ENCODE measurements around the gene ST8SIA5. TPM values are rescaled to one million over a fixed set of nuclear protein-coding genes. Genes with fewer than 3 reads are reported as not detected.

ST8SIA5 gene
- polyA plus RNA-seq, 3 donors: not detected

DNA sequence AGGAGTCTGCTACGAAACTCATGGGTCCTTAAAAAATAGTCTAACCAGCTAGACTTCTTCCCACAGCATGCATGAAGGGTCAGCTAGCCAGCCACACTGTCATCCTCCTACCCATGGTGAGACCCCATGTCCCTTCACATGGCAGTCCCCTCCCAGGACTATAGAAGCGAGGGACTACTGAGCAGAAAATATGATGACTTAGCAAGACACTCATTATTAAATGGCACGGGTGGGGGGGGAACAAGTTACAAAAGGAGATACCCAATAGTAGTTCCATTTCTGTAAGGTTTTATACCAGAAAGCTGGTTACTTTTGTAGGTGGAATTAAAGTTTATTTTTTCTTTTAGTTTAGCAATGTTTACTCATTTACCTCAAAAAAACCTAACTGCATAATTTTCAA, 31.5 kb downstream of the ST8SIA5 start:
- H3K27ac Mint-ChIP-seq: no peak overlapping the region
- TF ChIP-seq, protein P1, sequence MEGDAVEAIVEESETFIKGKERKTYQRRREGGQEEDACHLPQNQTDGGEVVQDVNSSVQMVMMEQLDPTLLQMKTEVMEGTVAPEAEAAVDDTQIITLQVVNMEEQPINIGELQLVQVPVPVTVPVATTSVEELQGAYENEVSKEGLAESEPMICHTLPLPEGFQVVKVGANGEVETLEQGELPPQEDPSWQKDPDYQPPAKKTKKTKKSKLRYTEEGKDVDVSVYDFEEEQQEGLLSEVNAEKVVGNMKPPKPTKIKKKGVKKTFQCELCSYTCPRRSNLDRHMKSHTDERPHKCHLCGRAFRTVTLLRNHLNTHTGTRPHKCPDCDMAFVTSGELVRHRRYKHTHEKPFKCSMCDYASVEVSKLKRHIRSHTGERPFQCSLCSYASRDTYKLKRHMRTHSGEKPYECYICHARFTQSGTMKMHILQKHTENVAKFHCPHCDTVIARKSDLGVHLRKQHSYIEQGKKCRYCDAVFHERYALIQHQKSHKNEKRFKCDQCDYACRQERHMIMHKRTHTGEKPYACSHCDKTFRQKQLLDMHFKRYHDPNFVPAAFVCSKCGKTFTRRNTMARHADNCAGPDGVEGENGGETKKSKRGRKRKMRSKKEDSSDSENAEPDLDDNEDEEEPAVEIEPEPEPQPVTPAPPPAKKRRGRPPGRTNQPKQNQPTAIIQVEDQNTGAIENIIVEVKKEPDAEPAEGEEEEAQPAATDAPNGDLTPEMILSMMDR (IDR thresholded peaks at IDR 0.05): no peak
- WGBS (ENCODE audit: insufficient coverage): 97% methylated on average over 3 of the region's 3 CpGs
- Histone ChIP-seq H3K36me3 (replicated peaks in 1 of 2; ENCODE audit: control insufficient read depth in 1 of 2, insufficient read depth in 2 of 2, low read length in 2 of 2) (no peaks in the 10 kb centered on the region), H3K9ac (ENCODE audit: insufficient read depth, low read length, poor library complexity, severe bottlenecking) (no peak overlapping the region), H3K27me3 (ENCODE audit: control insufficient read depth in 2 of 2, insufficient read depth in 2 of 2, low read length in 2 of 2) (no peaks in the 10 kb centered on the region), H3K9me3 (replicated peaks in 1 of 2; ENCODE audit: control insufficient read depth in 1 of 2, insufficient read depth in 1 of 2, low read length in 2 of 2) (peaks cover 12 to 21% of the 10 kb centered on the region in 2 donors), H3K4me2 (replicated peaks; ENCODE audit: extremely low read depth, low read length, poor library complexity, severe bottlenecking) (no peak overlapping the region), H3K79me2 (ENCODE audit: insufficient read depth, low read length) (no peaks in the 10 kb centered on the region), H3K4me1 (ENCODE audit: control insufficient read depth in 1 of 2, insufficient read depth in 2 of 2, low read length in 2 of 2) (no peaks in the 10 kb centered on the region), H4K20me1 (ENCODE audit: insufficient read depth, low read length) (no peaks in the 10 kb centered on the region), H3K4me3 (replicated peaks in 1 of 3; ENCODE audit: low read depth in 2 of 3, low read length in 3 of 3) (no peak overlapping the region), H3K27ac (ENCODE audit: low read depth in 1 of 2, low read length in 2 of 2) (no peak overlapping the region), H2AFZ (ENCODE audit: insufficient read depth, low read depth, low read length, poor library complexity, severe bottlenecking) (no peak overlapping the region)
- H3K9me3 Mint-ChIP-seq: peaks cover 11 to 21% (median 16%) of the 10 kb centered on the region in 7 donors
- peaks cover 0 to 4% (median 1%) of the 10 kb centered on the region in 3 donors for H3K27me3 Mint-ChIP-seq (ENCODE audit: low read depth in 3 of 3)
- H3K36me3 Mint-ChIP-seq: no peaks in the 10 kb centered on the region
- intact Hi-C loops (cut with micrococcal nuclease): no loop called here
- DNase-seq: no peak
- no peak overlapping the region for H3K4me3 Mint-ChIP-seq
- no peaks in the 10 kb centered on the region for H3K4me1 Mint-ChIP-seq

DNA sequence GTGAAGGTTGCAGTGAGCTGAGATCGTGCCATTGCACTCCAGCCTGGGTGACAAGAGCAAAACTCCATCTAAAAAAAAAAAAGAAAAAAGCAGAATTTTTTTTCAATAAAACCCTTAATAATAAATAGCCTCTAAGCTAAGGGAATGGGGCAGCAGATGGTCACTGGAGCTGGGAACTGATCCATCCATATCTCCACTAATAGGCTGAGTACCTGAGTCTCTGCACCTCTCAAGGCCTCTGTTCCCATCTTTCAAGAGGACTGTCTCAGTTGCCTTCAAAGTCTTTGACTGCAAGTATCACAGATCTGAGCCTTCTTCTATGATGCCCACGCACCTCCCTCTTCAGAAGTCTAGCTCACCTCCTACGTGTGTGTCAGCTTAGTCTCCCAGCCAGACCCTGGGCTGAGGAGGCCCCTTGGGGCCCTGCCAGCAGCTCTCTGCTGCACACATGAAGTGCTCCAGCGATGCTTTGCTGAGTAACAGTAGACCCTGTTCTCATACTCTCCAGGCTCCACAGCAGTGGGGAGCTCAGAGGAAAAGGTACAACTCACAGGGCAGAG, 32.9 kb downstream of the ST8SIA5 start:
- WGBS (ENCODE audit: insufficient coverage): 92% methylated on average over 3 of the region's 4 CpGs
- H3K36me3 ChIP-seq (replicated peaks in 1 of 2; ENCODE audit: control insufficient read depth in 1 of 2, insufficient read depth in 2 of 2, low read length in 2 of 2): no peaks in the 10 kb centered on the region
- Mint-ChIP-seq H3K9me3 (peaks cover 2 to 11% (median 5%) of the 10 kb centered on the region in 7 donors), H3K4me3 (no peak overlapping the region), H3K36me3 (no peaks in the 10 kb centered on the region), H3K4me1 (no peaks in the 10 kb centered on the region), H3K27ac (no peak overlapping the region), H3K27me3 (ENCODE audit: low read depth in 3 of 3) (peaks cover 1 to 6% (median 3%) of the 10 kb centered on the region in 3 donors)
- no peaks in the 10 kb centered on the region for H3K4me1 ChIP-seq (ENCODE audit: control insufficient read depth in 1 of 2, insufficient read depth in 2 of 2, low read length in 2 of 2)
- H3K4me3 ChIP-seq (replicated peaks in 1 of 3; ENCODE audit: low read depth in 2 of 3, low read length in 3 of 3): no peak overlapping the region
- no peaks in the 10 kb centered on the region for H3K27me3 ChIP-seq (ENCODE audit: control insufficient read depth in 2 of 2, insufficient read depth in 2 of 2, low read length in 2 of 2)
- DNase-seq: no peak
- peaks cover 0 to 8% of the 10 kb centered on the region in 2 donors for H3K9me3 ChIP-seq (replicated peaks in 1 of 2; ENCODE audit: control insufficient read depth in 1 of 2, insufficient read depth in 1 of 2, low read length in 2 of 2)
- intact Hi-C loops (cut with micrococcal nuclease): no loop called here
- H3K4me2 ChIP-seq (replicated peaks; ENCODE audit: extremely low read depth, low read length, poor library complexity, severe bottlenecking): no peak overlapping the region
- no peak overlapping the region for H2AFZ ChIP-seq (ENCODE audit: insufficient read depth, low read depth, low read length, poor library complexity, severe bottlenecking)
- no peaks in the 10 kb centered on the region for H4K20me1 ChIP-seq (ENCODE audit: insufficient read depth, low read length)
- H3K79me2 ChIP-seq (ENCODE audit: insufficient read depth, low read length): no peaks in the 10 kb centered on the region
- H3K9ac ChIP-seq (ENCODE audit: insufficient read depth, low read length, poor library complexity, severe bottlenecking): no peak overlapping the region
- TF ChIP-seq, protein P1 (IDR thresholded peaks at IDR 0.05): no peak
- no peak overlapping the region for H3K27ac ChIP-seq (ENCODE audit: low read depth in 1 of 2, low read length in 2 of 2)

Data from CD14-positive monocyte (primary cell).